GM21515 (cell line): ENCODE results near the gene FOXRED1.
A peak's percentile ranks its signal among the peaks of the same experiment; 100 is the strongest.
"Not testable (repeated sequence)": the region's sequence is repeated elsewhere in the genome, so short reads cannot be mapped to it uniquely, and the experiment has no call there.

Source experiments
- ATAC-seq: cut with Tn5 transposase; IDR thresholded peaks from one replicate; pipeline ENCODE4 v1.9.1; 2021; ENCODE audit not compliant: unreplicated experiment

FOXRED1 gene

GRCh38 chr11:126268708-126269579 lies at the start of gene FOXRED1, which contains the start of gene SRPRA:
Gene FOXRED1 (plus strand): TSS chr11:126269154. CDS start chr11:126269207, 53 bp downstream.
Gene SRPRA (minus strand): TSS chr11:126268895. CDS start chr11:126268804, 91 bp downstream.
- ATAC-seq: peak; percentile 99

- ATAC-seq: no peak
These were observed 49.4 kb upstream of the FOXRED1 start for GRCh38 chr11:126219547-126219946.

GRCh38 chr11:126224647-126225294 lies 44.2 kb upstream of the FOXRED1 start:
- no peak for ATAC-seq

DNA sequence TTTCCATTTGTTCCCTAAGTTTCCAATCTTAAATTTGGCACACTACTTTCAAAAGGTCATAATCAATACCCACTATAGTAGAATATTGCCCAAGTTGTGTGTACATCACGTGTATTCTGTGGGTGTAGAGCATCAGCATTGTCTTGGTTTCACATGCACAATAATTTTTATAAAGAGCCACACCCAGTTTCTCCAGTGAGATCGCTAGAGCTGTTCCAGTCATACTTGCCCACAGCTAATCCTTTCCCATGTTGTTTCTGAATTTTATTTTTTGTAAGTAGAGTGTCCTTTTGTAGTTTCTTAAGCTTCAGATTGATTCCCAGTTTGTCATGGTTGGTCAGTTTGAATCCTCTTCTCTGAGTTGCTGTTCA lies 43.7 kb upstream of the FOXRED1 start:
- no peak for ATAC-seq

DNA sequence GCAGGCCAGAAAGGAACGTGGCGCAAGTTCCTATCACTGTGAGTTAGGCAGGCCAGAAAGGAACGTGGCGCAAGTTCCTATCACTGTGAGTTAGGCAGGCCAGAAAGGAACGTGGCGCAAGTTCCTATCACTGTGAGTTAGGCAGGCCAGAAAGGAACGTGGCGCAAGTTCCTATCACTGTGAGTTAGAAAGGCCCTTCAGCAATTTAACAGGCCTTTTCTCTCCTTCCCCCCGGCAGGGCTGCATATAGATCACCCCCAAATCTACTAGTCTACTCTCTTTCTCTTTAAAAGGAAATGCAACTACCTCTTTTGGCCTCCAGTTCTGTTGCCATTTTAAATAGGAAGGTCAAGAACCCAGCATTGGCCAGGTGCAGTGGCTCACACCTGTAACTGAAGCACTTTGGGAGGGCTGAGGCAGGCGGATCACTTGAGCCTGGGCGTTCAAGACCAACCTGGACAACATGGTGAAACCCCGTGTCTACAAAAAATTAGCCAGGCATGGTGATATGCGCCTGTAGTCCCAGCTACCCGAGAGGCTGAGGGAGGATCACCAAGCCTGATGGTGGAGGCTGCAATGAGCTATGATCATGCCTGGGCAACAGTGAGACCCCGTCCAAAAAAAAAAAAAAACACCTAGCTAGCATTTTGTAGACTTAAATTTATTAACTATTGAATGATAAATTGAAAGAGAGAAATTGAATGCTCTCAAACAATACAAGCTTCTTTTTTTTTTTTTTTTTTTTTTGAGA lies 42.4 kb upstream of the FOXRED1 start:
- no peak for ATAC-seq

DNA sequence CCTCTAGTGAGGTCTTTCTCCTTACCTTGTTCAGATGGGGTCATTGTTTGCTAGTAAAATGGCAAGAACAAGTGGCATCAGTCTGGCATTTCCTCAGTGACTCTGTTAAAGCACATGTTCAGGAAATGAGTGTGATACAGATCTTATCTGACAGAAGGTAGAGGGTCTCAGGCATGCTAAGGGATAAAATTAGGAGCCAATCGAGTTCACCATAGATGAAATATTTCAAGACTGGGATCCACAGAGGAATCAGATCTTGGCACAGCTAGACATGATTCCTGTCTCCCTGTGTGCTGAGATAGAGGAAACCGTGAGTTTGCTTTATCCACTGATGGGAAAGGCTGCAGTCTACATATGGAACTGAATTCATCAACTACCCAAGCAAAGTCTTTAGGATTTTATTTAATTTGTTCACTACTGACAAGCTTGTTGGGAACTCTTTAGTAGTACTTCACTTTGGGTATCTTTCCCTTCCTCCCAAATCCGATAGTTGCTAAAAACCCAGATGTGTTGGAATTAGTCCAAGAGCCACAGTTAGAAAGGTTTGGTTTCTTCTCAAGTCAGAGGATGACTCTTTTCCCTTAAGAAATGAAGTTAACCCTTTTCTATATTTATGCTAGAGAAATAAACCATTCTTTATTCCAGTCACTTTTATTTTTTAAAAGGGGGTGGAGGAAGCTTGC lies 39.0 kb upstream of the FOXRED1 start:
- ATAC-seq: no peak

- no peak for ATAC-seq
These were observed 37.1 kb upstream of the FOXRED1 start for GRCh38 chr11:126231725-126232459.

DNA sequence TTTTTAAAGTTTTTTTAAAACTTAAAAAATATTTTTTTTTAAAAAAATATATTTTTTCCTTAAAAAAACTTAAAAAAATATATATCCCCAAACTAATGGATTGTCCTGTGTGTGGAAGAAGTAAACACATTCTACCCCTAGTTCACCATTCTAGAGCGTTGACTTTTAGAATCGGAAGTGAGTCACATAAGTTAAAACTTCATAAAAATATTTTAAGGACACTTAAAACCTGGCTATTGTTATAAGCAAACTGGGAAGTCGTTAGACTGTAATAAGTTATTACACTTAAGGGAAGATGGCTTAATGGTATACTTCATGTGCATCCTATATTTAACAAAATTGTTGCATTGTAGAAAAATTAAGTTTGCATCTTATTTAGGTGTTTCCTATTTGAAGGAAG lies 36.3 kb upstream of the FOXRED1 start:
- no peak for ATAC-seq

DNA sequence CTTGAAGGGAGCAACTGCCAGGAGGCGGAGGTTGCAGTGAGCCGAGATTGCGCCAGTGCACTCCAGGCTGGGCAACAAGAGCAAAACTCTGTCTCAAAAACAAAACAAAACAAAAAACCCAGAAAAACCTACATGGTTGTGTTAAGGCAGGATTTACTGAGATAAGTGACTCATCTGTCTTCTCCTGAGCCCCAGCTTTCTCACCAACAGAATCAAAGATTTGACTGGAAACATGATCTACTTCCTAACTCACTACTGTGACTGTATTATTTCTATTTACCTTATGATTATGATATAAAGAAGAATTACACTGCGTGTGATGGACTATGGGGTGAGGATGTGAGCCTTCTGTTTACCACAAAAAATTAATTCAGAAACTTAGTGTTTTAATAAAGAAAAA lies 35.6 kb upstream of the FOXRED1 start:
- ATAC-seq: no peak

DNA sequence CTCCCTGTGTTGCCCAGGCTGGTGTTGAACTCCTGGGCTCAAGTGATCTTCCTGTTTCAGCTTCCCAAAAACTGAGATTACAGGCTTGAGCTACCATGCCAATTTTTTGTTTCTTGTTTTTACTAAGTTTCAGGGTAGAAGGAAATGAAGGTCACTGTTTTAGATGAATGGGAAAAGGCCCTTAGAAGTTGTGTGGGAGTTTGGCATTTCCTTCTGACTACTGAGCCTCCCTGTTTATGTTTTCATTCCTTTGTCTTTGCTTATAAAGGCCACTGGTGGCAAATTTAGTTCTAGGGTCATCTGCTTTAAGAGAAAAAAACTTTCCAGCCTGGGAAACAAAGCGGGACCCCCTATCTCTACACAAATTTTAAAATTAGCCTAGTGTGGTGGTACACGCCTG lies 22.3 kb upstream of the FOXRED1 start:
- no peak for ATAC-seq

DNA sequence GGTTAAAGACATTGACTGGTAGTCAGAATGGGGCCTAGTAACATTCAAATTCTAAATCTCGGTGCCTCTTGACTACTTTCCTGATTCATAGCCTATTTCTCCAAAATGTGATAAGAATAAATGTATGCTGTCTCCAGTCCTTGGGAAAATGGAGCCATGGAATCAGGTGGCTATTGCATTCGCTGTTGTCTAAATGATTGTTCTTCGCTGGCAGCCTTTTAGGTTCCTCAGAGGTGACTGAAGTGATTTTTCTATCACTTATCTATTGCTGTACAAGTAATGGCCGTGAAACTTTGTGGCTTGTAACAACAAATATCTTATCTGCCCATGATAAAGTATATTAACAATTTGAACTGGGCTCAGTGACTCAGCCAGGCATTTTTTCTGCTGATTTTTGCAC lies 15.7 kb upstream of the FOXRED1 start:
- ATAC-seq: no peak

GRCh38 chr11:126254819-126255218 lies 14.1 kb upstream of the FOXRED1 start:
- no peak for ATAC-seq

- not testable (repeated sequence) for ATAC-seq
These were observed 13.4 kb upstream of the FOXRED1 start for GRCh38 chr11:126255507-126255906.

GRCh38 chr11:126256216-126256615 lies 12.7 kb upstream of the FOXRED1 start:
- no peak for ATAC-seq

- no peak for ATAC-seq
These were observed 11.8 kb upstream of the FOXRED1 start for GRCh38 chr11:126257144-126257543.

DNA sequence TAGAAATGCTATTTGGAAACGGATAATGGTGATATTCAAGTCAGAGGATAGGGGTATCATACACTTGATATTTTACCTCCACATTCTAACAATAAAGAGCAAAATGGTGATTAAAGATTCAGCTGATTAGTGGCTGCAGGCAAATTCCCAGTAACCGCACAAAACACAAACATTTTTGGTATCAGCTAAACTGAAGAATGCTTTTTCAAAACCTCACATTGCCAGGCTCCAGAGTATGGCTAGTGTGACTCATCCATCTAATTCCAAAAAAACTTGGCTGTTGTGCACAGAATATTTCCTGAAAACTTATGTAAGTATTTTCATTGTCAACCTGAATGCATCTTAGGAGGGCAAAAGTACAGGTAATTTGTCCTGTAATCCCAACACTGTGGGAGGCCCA lies 11.2 kb upstream of the FOXRED1 start:
- ATAC-seq: no peak

- no peak for ATAC-seq
These were observed 6.7 kb upstream of the FOXRED1 start for GRCh38 chr11:126262216-126262615.

DNA sequence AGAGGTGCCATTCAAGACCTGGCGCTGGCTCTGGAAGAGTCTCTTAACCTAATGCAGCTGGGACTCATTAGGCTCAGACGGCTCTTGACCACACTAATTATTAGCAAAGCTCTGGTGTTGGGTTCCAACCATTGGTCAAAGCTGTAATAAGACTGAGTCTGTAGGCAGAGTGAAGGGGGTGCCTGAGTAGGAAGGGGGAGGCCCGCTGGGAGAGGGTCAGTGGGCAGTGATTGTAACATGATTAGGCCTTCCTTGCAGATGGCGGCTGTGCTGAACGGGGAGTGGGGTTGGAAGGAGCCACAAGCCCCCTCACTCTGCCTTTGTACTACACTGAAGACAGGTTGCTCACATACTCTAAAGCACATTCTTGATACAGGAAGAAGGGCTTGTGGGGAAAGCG lies 5.5 kb upstream of the FOXRED1 start:
- no peak for ATAC-seq

DNA sequence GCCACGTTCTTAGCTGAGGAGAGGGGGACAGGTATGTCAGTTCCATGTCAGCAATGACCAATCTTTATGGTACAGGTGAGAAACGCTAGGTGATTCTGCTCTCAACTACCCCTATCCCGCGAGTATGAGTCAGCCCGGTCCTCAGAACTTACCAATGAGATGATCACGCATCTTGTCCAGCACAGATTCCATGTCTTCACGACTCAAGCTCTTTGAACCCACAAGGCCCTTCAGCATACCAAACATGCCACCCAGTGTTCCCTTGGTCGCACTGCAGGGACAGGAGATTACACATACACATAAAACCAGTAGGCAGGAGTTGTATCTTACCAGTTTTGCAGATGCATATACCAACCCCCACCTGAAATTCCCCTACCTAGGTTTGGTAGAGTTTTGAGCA lies 3.1 kb upstream of the FOXRED1 start:
- no peak for ATAC-seq

DNA sequence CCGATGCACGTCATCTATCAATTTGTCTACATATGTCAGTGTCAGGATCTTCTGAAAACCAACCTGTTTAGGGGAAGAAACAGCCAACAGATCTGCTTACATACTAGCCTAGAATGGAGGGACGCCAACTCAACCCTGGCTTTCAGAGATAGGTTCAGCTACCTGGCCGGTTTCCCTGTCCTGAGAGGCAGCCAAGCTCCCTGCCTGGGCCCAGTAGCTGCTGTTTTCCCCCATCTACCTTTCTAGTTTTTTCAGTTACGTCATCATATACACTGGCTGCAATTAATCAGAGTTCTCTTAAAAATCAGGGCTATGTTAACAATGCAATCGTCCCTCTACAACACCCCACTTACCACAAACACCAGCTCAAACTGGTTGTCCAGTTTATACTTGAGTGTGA lies 1.3 kb upstream of the FOXRED1 start:
- no peak for ATAC-seq

- no peak for ATAC-seq
These were observed 620 bp upstream of the FOXRED1 start for GRCh38 chr11:126268361-126268707.
